Measurements from ENCODE around the gene GPC3.

The GPC3 gene

DNA sequence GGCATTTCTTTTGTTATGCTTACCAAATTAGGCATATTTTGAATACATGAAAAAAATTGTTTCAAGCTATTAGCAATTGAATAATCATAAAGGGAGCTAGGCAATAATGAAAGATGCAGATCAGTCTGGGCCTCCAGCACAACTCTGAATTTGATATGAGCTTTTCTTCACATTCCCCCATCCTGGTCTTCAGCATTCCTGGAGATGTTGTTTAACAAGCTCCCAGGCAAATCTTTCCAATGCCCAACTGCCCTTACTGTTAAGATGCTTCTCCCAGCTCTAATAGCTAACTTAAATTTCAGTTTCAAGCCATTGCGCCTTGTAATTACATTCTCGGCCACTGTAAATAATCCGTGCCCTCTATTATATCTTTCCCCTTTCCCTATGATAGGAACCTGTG lies 19.2 kb downstream of the GPC3 start:
- TF ChIP-seq ZFX (IDR thresholded peaks at IDR 0.05): no peak
- TF ChIP-seq, protein P1, sequence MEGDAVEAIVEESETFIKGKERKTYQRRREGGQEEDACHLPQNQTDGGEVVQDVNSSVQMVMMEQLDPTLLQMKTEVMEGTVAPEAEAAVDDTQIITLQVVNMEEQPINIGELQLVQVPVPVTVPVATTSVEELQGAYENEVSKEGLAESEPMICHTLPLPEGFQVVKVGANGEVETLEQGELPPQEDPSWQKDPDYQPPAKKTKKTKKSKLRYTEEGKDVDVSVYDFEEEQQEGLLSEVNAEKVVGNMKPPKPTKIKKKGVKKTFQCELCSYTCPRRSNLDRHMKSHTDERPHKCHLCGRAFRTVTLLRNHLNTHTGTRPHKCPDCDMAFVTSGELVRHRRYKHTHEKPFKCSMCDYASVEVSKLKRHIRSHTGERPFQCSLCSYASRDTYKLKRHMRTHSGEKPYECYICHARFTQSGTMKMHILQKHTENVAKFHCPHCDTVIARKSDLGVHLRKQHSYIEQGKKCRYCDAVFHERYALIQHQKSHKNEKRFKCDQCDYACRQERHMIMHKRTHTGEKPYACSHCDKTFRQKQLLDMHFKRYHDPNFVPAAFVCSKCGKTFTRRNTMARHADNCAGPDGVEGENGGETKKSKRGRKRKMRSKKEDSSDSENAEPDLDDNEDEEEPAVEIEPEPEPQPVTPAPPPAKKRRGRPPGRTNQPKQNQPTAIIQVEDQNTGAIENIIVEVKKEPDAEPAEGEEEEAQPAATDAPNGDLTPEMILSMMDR (conservative IDR thresholded peaks at IDR 0.05): no peak
- H3K27ac ChIP-seq: no peak overlapping the region

DNA sequence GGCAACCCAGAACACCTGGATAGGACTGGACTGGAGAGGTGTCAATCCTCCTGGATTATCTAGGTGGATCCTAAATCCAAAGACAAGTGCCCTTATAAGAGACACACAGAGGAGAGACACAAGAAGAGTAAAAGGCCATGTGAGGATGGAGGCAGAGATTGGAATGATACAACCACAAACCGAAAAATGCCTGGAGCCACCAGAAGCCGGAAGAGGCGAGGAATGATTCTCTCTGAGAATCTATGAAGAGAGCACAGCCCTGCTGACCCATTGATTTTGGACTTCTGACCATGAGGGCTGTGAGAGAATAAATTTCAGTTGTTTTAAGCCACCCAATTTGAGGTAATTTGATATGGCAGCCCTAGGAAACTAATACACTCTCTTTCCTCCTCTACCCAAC lies 20.1 kb downstream of the GPC3 start:
- H3K27ac ChIP-seq: no peak overlapping the region
- no peak for TF ChIP-seq ZFX (IDR thresholded peaks at IDR 0.05)
- TF ChIP-seq, protein P1 (conservative IDR thresholded peaks at IDR 0.05): no peak

DNA sequence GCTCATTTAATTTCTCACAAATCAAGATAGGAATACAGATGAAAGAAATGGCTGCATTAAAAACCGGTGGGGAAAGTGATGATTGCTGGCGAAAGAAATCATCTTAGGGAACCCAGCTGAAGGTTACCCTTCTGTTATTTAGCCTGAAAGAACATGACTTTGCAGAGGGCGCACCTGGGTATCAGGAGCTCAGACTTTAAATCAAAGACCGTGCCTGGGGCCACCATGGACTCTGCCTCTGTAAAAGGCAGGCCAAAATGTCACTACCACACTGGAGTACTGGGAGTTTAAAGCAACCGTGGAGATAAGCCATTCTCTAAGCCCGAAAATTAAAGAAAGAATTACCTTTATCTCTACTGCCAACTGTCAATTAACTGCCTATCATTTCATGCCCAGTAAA lies 24.3 kb downstream of the GPC3 start:
- H3K27ac ChIP-seq: no peak overlapping the region
- TF ChIP-seq ZFX (IDR thresholded peaks at IDR 0.05): no peak
- TF ChIP-seq, protein P1 (conservative IDR thresholded peaks at IDR 0.05): no peak

DNA sequence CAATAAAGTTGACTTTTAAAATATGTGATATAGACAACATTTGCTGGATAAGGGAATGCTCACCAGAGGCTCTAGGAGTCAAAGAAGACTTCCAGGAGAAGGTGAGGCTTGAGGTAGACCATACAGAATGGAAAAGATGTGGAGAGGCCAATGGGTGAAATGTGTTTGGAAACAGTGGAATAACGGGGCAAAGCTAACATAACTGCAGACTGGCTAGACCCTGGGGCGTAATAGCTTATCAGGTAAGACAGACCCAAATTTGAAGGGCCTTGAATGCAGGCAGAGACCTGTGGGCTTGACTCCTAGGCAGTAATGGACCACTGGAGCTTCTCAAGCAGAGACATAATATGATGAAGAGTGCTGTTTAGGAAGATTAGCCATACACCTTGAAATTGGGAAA lies 25.4 kb downstream of the GPC3 start:
- no peak for TF ChIP-seq ZFX (IDR thresholded peaks at IDR 0.05)
- TF ChIP-seq, protein P1 (conservative IDR thresholded peaks at IDR 0.05): no peak
- no peak overlapping the region for H3K27ac ChIP-seq

DNA sequence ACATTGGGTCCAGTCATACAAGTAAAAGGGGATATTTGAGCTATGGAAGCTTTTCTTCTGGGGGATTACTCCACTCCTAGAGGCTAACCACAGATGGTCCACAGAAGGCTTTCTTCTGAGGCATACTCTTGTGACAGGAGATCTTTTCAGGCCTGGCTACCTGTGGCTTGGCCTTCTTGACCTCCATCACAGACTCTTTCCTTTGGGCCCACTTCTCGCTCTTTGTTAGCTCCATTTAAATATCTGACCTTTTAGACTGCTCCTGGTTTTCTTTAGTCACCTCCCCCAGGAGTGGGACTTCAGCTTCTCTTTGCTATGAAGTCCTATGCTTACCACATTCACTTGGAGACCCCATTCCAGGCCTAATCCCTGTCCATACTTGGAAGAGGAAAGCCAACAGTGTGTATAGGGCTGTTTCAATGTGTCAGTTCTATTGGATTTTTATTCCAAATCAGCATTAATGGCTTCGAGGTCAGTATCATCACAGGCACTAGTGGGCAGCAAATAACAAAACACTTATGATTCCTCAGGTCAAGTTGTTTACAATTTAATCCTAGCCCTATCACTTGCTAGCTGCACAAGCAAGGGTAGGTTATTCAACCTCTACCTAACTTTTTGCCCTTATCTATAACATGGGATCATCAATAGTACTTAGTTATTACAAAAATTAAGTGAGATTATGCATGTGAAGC lies 26.3 kb downstream of the GPC3 start:
- no peak for TF ChIP-seq ZFX (IDR thresholded peaks at IDR 0.05)
- TF ChIP-seq, protein P1 (conservative IDR thresholded peaks at IDR 0.05): peak; percentile 23
- no peak overlapping the region for H3K27ac ChIP-seq

DNA sequence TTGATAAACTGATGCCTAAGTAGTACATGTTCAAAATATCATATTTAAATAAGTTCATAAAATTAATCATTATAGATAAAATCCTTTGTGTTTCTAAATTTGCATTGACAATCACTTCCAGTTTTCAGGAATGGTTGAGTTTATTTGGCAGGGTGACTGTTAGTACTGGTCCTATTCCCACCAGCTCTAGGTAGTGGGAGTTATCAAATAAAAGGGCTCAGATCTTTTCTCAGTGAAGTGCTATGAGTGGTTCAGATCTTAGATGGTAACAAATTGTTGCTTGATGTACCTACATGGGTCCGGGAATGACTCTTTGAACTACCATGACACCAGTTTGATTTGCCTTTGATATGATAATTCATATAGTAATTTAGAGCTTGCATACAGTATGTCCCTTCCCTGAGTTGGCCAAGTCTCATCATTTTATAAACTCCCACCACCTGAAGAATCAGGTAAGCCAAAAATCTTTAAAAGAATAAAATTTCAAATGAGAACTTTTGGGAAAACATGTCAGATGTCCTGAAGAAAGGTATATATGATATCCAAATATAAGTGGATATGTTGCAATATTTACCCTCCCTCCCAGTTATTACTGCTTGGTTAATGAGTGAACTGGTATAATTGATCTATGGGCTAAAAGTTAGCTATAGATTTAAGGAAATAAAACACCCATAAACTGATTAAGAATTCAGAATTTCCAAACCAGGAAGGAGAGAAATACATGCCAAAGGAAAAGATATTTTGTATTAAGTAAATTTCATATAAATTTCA lies 28.6 kb downstream of the GPC3 start:
- TF ChIP-seq ZFX (IDR thresholded peaks at IDR 0.05): no peak
- TF ChIP-seq, protein P1 (conservative IDR thresholded peaks at IDR 0.05): no peak
- H3K27ac ChIP-seq: no peak overlapping the region

DNA sequence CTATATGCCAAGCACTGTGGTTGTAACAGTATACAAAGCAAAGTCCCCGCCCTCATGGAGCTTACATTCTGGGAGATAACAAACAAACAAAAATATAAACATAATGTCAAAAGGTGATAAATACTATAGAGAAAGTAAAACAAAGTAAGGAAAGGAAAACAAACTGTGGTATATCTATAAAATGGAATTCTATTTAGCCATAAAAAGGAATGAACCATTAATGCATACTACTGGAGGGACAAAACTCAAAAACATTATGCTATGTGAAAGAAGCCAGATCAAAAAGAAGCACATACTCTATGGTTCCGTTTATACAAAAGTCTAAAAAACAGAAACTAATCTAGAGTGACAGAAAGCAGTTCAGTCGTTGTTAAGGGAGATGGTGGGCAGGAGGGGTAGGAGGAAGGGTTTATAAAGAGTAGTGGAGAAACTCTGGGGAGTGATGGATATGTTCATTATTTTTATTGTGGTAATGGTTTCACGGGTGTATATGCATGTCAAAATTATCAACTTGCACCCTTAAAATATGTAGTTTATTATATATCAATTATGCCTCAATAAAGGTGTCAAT lies 31.5 kb downstream of the GPC3 start:
- H3K27ac ChIP-seq: no peak overlapping the region
- TF ChIP-seq, protein P1 (conservative IDR thresholded peaks at IDR 0.05): no peak
- no peak for TF ChIP-seq ZFX (IDR thresholded peaks at IDR 0.05)

Data from C4-2B (cell line).